ENCODE measurements around the gene PYGL. TPM values are rescaled to one million over a fixed set of nuclear protein-coding genes. Genes with fewer than 3 reads are reported as not detected.
"Not testable (repeated sequence)": the region's sequence is repeated elsewhere in the genome, so short reads cannot be mapped to it uniquely, and the experiment has no call there.

Gene PYGL
- total and polyA plus RNA-seq, 2 experiments from 2014 or later = 57.6 to 93.8 TPM

DNA sequence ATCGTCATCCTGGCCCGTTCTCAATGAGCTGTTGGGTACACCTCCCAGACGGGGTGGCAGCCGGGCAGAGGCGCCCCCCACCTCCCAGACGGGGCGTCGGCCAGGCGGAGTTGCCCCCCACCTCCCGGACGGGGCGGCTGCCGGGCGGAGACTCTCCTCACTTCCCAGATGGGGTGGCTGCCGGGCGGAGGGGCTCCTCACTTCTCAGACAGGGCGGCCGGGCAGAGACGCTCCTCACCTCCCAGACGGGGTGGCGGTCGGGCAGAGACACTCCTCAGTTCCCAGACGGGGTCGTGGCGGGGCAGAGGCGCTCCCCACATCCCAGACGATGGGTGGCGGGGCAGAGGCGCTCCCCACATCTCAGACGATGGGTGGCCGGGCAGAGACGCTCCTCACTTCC lies 12.1 kb upstream of the PYGL start:
- not testable (repeated sequence) for H3K27ac ChIP-seq (ENCODE audit: low read depth); H3K27me3 Mint-ChIP-seq (ENCODE audit: insufficient read depth, low read depth, poor library complexity); H3K9me3 Mint-ChIP-seq; H3F3A ChIP-seq (replicated peaks; ENCODE audit: low read depth); H3K36me3 Mint-ChIP-seq (ENCODE audit: low read depth); H3K4me3 Mint-ChIP-seq; H3K27me3 ChIP-seq (ENCODE audit: insufficient read depth); H3K9me2 ChIP-seq (ENCODE audit: insufficient read depth); H3K27ac Mint-ChIP-seq; H2AFZ ChIP-seq; H3K79me2 ChIP-seq (replicated peaks; ENCODE audit: insufficient read depth); H4K20me1 ChIP-seq (replicated peaks; ENCODE audit: insufficient read depth); H3K36me3 ChIP-seq (ENCODE audit: insufficient read depth); DNase-seq (ENCODE audit: low spot score); H3K4me3 ChIP-seq; H3K4me1 ChIP-seq (ENCODE audit: insufficient read depth); H3K4me2 ChIP-seq; ATAC-seq
- H3K4me1 Mint-ChIP-seq = peaks cover 13% of the 10 kb centered on the region

DNA sequence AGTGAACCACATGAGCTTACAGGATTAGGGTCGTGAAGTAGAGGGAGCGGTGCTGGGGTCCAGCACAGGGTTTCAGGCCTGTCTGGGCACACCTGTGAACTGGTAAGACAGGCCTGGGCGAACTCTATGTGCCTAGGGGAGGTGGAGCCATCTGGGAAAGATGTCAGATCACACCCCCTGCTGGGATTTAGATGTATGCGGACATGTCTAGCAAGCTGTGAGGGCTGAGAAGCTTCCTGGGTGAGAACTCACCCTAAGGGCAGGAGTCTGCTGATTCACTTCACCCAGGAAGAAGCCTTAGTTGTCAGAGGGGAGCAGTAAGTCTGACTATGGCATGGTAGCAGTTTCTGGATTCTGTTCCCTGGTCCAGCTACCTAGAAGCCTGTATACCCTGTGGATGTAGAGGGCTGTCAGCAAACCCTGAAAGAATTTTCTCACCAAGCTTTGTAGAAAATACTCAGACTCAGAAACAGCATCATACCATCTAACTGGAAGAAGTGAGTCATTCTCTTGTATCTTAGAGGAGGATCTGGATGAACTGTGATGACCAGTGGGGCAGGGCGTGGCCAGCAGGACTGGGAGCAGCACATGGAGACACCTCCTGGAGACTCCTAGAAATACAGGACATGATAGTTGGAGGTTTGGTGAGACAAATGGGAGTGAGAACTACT lies 11.2 kb upstream of the PYGL start:
- no peaks in the 10 kb centered on the region for H3K79me2 ChIP-seq (replicated peaks; ENCODE audit: insufficient read depth)
- H3K9me2 ChIP-seq (ENCODE audit: insufficient read depth) = no peaks in the 10 kb centered on the region
- no peaks in the 10 kb centered on the region for H3K4me1 ChIP-seq (ENCODE audit: insufficient read depth)
- Mint-ChIP-seq H3K27ac (peak overlapping the region; percentile 33; the same call in 1 of the 2 replicates), H3K4me1 (peaks cover 13% of the 10 kb centered on the region), H3K9me3 (peaks cover 6% of the 10 kb centered on the region; the same call in 2 of the 3 replicates), H3K36me3 (ENCODE audit: low read depth) (peaks cover 3% of the 10 kb centered on the region; the same call in 1 of the 3 replicates), H3K27me3 (ENCODE audit: insufficient read depth, low read depth, poor library complexity) (no peaks in the 10 kb centered on the region), H3K4me3 (no peak overlapping the region)
- DNase-seq (ENCODE audit: low spot score) (peak; percentile 79), ATAC-seq (peak; percentile 87)
- TF ChIP-seq, protein P1, sequence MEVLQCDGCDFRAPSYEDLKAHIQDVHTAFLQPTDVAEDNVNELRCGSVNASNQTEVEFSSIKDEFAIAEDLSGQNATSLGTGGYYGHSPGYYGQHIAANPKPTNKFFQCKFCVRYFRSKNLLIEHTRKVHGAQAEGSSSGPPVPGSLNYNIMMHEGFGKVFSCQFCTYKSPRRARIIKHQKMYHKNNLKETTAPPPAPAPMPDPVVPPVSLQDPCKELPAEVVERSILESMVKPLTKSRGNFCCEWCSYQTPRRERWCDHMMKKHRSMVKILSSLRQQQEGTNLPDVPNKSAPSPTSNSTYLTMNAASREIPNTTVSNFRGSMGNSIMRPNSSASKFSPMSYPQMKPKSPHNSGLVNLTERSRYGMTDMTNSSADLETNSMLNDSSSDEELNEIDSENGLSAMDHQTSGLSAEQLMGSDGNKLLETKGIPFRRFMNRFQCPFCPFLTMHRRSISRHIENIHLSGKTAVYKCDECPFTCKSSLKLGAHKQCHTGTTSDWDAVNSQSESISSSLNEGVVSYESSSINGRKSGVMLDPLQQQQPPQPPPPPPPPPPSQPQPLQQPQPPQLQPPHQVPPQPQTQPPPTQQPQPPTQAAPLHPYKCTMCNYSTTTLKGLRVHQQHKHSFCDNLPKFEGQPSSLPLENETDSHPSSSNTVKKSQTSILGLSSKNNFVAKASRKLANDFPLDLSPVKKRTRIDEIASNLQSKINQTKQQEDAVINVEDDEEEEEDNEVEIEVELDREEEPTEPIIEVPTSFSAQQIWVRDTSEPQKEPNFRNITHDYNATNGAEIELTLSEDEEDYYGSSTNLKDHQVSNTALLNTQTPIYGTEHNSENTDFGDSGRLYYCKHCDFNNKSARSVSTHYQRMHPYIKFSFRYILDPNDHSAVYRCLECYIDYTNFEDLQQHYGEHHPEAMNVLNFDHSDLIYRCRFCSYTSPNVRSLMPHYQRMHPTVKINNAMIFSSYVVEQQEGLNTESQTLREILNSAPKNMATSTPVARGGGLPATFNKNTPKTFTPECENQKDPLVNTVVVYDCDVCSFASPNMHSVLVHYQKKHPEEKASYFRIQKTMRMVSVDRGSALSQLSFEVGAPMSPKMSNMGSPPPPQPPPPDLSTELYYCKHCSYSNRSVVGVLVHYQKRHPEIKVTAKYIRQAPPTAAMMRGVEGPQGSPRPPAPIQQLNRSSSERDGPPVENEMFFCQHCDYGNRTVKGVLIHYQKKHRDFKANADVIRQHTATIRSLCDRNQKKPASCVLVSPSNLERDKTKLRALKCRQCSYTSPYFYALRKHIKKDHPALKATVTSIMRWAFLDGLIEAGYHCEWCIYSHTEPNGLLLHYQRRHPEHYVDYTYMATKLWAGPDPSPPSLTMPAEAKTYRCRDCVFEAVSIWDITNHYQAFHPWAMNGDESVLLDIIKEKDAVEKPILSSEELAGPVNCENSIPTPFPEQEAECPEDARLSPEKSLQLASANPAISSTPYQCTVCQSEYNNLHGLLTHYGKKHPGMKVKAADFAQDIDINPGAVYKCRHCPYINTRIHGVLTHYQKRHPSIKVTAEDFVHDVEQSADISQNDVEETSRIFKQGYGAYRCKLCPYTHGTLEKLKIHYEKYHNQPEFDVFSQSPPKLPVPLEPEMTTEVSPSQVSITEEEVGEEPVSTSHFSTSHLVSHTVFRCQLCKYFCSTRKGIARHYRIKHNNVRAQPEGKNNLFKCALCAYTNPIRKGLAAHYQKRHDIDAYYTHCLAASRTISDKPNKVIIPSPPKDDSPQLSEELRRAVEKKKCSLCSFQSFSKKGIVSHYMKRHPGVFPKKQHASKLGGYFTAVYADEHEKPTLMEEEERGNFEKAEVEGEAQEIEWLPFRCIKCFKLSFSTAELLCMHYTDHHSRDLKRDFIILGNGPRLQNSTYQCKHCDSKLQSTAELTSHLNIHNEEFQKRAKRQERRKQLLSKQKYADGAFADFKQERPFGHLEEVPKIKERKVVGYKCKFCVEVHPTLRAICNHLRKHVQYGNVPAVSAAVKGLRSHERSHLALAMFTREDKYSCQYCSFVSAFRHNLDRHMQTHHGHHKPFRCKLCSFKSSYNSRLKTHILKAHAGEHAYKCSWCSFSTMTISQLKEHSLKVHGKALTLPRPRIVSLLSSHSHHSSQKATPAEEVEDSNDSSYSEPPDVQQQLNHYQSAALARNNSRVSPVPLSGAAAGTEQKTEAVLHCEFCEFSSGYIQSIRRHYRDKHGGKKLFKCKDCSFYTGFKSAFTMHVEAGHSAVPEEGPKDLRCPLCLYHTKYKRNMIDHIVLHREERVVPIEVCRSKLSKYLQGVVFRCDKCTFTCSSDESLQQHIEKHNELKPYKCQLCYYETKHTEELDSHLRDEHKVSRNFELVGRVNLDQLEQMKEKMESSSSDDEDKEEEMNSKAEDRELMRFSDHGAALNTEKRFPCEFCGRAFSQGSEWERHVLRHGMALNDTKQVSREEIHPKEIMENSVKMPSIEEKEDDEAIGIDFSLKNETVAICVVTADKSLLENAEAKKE (CRISPR knock-in tag; IDR thresholded peaks at IDR 0.05) = no peak
- TF ChIP-seq, protein P2, sequence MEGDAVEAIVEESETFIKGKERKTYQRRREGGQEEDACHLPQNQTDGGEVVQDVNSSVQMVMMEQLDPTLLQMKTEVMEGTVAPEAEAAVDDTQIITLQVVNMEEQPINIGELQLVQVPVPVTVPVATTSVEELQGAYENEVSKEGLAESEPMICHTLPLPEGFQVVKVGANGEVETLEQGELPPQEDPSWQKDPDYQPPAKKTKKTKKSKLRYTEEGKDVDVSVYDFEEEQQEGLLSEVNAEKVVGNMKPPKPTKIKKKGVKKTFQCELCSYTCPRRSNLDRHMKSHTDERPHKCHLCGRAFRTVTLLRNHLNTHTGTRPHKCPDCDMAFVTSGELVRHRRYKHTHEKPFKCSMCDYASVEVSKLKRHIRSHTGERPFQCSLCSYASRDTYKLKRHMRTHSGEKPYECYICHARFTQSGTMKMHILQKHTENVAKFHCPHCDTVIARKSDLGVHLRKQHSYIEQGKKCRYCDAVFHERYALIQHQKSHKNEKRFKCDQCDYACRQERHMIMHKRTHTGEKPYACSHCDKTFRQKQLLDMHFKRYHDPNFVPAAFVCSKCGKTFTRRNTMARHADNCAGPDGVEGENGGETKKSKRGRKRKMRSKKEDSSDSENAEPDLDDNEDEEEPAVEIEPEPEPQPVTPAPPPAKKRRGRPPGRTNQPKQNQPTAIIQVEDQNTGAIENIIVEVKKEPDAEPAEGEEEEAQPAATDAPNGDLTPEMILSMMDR (conservative IDR thresholded peaks at IDR 0.05; ENCODE audit: low read depth in 2 of 2) = peak; percentile 46 to 58
- H2AFZ ChIP-seq = no peak overlapping the region
- no peak overlapping the region for H3K4me2 ChIP-seq
- H3K27ac ChIP-seq (ENCODE audit: low read depth) = no peak overlapping the region
- H3F3A ChIP-seq (replicated peaks; ENCODE audit: low read depth) = no peaks in the 10 kb centered on the region
- H4K20me1 ChIP-seq (replicated peaks; ENCODE audit: insufficient read depth) = no peaks in the 10 kb centered on the region
- H3K36me3 ChIP-seq (ENCODE audit: insufficient read depth) = no peaks in the 10 kb centered on the region
- H3K4me3 ChIP-seq = no peak overlapping the region
- no peaks in the 10 kb centered on the region for H3K27me3 ChIP-seq (ENCODE audit: insufficient read depth)

Data from GM23338 (cell line).